Pulmonary artery endothelial cell (primary cell): ENCODE results near the gene CENPV. TPM values are rescaled to one million over a fixed set of nuclear protein-coding genes. Genes with fewer than 3 reads are reported as not detected.
"Not testable (repeated sequence)": the region's sequence is repeated elsewhere in the genome, so short reads cannot be mapped to it uniquely, and the experiment has no call there.

ENCODE experiments used
- DNase-seq: peaks from one replicate; pipeline ENCODE4 v3.0.0-alpha.2; 2011; ENCODE audit warnings: low read depth, low spot score
- total RNA-seq: library from RNA; depleted of rRNA; stranded (reverse); fragments of >200 nt; gene quantifications from 2 replicates; pipeline ENCODE4 v1.2.3, GENCODE V29; 2014

Gene CENPV
- total RNA-seq, 1 donor from 2014 or later = 51.0 TPM

DNA sequence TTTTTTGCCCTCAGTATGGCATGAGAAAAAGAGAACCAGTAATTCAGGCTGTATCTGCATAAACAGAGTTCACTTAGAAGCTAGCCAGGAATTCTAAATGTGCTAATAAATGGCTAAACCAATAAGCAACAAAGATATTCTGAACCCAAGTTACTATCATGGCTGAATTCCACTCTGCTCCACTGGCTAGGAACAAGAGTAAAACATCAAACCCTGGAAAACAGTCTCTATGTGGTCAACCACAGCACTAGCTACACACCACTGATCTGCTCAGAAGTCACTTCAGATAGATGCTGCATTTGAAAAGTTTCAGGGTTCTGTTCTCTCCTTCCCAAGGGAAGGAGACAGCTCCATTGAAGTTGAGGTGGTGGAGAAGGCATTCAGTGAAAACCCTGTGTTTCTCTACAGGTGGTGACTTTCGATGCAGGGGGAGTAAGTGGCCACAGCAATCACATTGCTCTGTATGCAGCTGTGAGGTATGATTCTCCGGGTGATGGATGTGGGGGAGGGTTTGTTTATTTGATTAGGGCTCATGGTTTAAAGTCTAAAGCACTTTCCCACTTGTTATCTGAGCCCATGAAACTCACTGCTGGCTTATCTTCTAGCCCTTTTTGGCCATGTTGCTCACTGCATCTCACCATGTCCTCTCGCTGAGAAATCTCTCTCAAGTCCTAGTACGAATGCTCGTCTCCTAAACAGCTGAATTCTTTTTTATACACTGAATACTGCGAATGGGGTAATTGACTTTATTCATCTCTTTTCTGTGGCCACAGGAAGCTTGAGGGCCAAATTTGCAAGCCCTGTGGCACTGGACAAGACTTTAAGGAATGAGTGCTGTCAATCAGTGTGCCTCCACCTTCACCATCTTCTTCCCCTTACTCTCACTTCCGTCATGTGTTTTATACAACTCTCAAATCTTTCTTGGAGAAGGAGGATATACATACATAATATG, 39.9 kb downstream of the CENPV start:
- DNase-seq = no peak

DNA sequence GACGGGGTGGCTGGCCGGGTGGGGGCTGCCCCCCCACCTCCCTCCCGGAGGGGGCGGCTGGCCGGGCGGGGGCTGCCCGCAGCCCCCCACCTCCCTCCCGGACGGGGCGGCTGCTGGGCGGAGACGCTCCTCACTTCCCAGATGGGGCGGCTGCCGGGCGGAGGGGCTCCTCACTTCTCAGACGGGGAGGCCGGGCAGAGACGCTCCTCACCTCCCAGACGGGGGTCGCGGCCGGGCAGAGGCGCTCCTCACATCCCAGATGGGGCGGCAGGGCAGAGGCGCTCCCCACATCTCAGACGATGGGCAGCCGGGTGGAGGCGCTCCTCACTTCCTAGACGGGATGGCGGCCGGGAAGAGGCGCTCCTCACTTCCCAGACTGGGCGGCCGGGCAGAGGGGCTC, 41.2 kb downstream of the CENPV start:
- not testable (repeated sequence) for DNase-seq

DNA sequence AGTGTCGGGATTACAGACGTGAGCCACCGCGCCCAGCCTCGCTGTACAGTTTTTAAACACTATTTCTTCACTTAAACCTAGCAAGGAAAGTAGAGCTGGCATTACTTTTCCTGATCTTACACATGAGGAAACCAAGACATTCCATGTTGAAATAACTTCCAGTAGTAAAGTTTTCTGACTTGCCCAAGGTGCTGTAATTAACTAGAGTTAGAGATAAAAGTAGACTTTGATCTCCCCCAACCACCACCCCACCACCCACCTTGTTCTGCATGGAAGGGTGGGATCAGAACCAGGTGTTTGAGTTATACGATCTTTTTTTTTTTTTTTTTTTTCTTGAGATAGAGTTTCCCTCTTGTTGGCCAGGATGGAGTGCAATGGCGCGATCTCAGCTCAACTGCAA, 47.1 kb downstream of the CENPV start:
- DNase-seq = no peak

DNA sequence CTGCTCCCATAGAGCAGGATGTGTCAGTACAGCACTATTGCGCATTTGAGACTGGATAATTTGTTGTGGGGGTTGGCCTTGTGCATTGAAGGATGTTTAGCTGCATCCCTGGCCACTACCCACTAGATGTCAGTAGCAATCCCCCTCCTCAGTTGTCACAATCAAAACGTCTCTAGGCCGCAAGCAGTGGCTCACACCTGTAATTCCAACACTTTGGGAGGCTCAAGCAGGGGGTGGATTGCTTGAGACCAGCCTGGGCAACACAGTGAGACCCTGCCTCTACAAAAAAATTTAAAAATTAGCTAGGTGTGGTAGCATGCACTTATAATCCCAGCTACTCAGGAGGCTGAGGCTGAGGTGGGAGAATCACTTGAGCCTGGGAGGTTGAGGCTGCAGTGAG, 48.4 kb downstream of the CENPV start:
- DNase-seq = no peak

DNA sequence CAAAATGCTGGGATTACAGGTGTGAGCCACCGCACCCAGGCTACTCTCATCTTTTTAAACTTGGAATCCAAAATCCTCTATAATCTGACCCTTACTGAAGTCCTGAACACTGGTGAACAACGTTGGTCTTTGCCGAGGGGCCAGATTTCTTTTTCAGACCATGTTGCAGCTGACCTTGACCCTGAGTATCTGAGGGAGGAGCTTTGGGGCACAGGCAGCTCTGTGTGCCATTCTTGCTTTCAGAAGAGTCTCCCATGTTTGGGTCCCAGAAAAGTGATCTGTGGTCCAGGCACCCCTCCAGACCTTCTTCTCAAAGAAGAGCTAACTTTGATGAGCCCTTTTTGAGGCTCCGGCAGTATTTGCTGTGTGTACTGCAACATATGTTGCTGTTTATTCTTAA, 50.4 kb downstream of the CENPV start:
- DNase-seq = no peak

DNA sequence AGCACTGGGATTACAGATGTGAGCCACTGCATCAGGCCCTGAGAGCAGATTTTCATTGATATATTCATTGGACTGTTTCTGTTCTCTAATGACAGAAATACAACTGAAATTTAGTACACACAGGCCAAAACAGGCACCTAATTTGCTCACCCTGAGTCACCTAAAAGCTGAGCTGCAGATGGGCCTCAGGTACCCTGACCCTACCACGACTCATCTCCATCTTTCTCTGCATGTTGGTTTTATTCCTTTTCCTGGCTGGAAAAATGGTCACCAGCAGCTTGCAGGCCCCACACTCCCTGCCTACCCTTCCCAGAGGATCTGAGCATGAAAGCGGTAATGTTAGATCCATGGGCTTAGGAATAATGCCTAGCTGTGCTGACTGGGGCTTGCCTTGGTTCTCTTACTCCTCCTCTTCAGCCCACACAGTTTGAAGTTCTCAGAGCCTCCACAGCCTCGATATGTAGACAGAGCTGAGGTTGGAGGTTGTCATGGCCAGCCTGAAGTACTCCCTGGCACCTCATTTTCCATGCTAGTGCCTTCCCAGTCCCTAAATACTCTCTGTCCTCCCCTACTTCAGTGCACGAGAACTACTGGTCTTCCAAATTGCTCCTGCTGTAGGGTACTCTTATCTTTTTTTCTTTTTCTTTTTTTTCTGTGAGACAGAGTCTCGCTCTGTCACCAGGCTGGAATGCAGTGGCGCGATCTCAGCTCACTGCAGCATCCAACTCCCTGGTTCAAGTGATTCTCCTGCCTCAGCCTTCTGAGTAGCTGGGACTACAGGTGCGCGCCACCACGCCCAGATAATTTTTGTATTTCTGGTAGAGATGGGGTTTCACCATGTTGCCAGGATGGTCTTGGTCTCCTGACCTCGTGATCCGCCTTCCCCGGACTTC, 51.1 kb downstream of the CENPV start:
- DNase-seq = no peak

DNA sequence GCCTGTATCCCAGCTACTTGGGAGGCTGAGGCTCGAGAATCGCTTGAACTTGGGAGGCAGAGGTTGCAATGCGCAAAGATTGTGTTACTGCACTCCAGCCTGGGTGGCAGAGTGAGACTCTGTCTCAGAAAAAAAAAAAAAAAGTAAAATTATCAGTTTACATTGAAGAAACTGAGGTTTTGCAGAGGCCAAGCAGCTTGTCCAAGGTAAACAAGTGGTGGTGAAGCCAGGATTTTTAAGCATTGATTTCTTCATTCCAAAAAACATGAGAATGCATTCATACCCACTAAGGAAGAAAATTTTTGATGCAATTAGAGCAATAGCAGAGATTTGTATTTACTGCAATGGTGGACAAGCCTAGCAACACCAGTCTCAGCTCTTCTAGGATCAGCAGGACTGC, 52.7 kb downstream of the CENPV start:
- no peak for DNase-seq

DNA sequence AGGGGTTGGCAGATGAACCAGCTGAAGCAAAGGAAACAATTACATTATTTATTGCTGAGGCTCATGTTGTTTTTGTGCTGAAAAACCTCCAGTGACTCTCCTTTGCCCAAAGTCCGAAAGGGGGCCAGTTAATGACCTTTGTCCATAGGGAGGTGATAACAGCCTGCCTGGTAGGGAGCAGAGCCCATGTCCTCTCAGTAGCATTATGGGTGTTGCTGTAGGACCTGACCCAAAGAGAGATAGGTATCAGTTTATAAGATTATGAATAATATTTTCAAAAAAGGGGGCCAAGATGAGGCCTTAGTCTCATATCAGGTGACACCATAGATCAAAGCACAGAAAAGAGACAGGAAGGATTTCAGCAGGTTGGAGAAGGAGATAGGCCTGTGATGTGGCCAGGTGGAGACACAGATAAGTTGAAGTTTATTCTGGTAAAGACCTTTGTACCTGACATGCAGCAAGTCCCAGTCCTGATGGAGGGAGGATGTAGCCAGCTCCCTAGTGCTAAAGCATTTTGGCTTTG, 55.1 kb downstream of the CENPV start:
- DNase-seq = no peak

DNA sequence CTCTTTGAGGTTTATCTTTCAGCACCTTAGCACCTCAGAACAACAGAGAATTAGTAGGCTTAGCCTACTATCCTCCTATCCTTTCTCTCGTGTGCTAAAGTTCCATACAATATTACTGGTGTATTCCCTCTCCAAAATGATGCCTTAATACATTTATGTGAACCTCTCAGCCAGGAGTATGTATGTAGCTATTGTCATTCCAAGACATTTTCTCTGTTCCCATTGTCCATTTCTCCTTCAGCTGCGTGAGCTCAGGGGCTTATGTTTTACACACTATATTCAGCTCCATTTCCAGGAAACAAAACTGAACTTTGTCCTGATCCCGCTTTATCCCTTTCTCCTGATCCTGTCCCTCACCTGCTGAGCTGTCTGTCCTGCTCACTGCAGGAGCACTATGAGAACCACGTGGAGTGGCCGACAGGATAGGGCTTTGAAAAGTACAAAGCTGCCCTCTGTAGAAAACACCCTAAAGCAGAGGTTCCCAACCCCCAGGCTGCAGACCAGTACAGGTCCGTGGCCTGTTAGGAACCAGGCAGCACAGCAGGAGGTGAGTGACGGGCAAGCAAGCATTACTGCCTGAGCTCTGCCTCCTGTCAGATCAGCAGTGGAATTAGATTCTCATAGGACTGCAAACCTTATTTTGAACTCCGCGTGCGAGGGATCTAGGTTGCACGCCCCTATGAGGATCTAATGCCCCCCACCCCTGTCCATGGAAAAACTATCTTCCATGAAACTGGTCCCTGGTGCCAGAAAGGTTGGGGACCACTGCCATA, 55.7 kb downstream of the CENPV start:
- no peak for DNase-seq

DNA sequence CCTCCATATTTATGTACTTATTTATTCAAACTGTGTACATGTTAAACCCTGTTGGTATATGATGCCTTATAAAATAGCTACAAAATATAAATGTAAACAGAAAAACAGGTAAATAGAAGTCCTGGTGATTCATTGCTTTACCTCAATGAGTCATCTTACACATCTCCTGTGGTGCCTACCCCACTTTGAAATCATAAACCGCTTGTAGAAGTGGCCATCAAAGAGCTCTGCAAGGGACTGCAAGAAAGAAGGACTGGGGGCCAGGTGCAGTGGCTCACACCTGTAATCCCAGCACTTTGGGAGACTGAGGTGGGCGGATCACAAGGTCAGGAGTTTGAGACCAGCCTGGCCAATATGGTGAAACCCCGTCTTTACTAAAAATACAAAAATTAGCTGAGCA, 57.2 kb downstream of the CENPV start:
- not testable (repeated sequence) for DNase-seq

DNA sequence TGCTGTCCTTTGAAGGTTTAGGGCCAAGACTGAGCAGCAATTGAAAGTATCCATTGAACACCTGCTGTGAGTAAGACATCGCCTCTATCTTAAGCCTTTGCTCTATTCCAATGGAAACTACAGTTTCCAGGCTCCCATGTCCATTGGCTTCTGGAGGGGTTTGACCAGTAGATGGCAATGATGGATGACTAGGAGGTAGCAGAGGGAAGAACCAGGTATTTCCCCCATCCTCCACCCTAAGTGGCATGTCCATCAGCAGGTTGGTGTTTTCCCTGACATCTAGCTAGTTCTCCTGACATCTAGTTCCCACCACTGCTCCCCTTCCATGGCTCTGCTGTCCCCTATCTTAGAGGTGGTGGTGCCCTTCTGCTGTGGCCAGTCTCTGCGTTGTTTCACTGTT, 58.7 kb downstream of the CENPV start:
- DNase-seq = no peak

DNA sequence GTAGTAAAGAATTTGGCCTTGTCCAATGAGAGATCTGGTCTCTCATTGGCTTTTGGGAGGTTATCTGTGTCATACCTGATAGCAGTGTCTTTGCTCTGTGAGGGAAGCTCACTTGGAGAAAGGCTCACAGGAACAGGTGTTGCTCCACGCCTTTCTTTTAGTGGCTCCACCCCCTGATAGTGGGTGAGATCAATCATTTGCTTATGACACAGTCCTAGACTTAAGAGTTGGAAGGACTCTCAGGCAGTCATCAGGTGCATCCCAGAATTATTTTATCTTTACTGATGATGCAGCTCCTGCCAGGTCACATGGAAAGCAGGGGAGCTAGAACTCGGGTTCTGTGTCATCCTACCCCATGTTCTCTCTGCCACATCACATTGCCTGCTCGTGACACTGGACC, 59.3 kb downstream of the CENPV start:
- no peak for DNase-seq

Other genes with a start within 250 kb of the CENPV start
- 96.1 and 138 TPM in 2 replicates for gene NCOR1, start 137.9 kb downstream of the CENPV start, total RNA-seq
- gene PIGL, start 136.3 kb downstream of the CENPV start, total RNA-seq = 8.7 and 18.4 TPM in 2 replicates
- 2,277 and 2,435 TPM in 2 replicates for gene UBB, start 27.6 kb upstream of the CENPV start, total RNA-seq
- gene TRPV2, start 62.1 kb upstream of the CENPV start, total RNA-seq = 10.4 and 24.3 TPM in 2 replicates
- gene LRRC75A, start 138.7 kb upstream of the CENPV start, total RNA-seq = 2.0 and 3.6 TPM in 2 replicates
- 4.0 and 4.2 TPM in 2 replicates for gene ZNF287, start 215.7 kb upstream of the CENPV start, total RNA-seq